ENCODE measurements around the gene MT1X.

DNA sequence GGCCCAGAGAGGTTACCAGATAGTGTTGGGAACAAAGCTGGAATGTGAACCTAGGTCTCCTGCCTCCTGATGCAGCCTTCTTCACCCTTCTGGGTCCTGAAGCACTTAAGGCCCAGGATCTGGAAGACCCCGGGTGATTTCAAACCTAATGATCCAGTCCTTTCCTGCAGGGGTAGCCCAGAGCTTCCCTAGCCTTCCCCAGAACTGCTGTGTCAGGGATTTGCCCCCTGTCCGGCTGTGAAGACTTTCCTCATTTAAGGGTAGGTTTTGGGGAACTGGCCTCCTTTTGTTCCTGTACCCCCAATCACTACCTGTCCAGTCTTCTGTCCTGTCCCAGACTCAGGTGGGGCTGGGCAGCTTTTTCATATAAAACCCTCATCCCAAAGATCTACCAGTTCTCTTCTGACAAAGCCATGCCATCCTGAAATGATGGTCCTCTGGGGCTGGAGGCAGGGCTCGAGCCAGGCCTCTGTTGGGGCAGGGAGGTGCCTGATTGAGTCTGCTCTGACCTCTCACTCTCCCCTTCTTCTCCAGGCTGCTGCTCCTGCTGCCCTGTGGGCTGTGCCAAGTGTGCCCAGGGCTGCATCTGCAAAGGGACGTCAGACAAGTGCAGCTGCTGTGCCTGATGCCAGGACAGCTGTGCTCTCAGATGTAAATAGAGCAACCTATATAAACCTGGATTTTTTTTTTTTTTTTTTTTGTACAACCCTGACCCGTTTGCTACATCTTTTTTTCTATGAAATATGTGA lies 1.3 kb downstream of the MT1X start:
- TF ChIP-seq, protein P1, sequence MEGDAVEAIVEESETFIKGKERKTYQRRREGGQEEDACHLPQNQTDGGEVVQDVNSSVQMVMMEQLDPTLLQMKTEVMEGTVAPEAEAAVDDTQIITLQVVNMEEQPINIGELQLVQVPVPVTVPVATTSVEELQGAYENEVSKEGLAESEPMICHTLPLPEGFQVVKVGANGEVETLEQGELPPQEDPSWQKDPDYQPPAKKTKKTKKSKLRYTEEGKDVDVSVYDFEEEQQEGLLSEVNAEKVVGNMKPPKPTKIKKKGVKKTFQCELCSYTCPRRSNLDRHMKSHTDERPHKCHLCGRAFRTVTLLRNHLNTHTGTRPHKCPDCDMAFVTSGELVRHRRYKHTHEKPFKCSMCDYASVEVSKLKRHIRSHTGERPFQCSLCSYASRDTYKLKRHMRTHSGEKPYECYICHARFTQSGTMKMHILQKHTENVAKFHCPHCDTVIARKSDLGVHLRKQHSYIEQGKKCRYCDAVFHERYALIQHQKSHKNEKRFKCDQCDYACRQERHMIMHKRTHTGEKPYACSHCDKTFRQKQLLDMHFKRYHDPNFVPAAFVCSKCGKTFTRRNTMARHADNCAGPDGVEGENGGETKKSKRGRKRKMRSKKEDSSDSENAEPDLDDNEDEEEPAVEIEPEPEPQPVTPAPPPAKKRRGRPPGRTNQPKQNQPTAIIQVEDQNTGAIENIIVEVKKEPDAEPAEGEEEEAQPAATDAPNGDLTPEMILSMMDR (IDR thresholded peaks at IDR 0.05; ENCODE audit: borderline replicate concordance, extremely low read depth, low read length, poor library complexity, severe bottlenecking): no peak
- no peak for TF ChIP-seq EZH2 (IDR thresholded peaks at IDR 0.05; ENCODE audit: borderline replicate concordance, low read depth, low read length, severe bottlenecking)
